NCI-H1105 treated with DMSO at 0.1 percent for 48 hours (cell line): Measurements from ENCODE around the gene SLC9A5.
A peak's percentile ranks its signal among the peaks of the same experiment; 100 is the strongest.

Experiments used
- DNase-seq: peaks from one replicate; lab custom pipeline; 2025; lab: John Stamatoyannopoulos, UW

The SLC9A5 gene

DNA sequence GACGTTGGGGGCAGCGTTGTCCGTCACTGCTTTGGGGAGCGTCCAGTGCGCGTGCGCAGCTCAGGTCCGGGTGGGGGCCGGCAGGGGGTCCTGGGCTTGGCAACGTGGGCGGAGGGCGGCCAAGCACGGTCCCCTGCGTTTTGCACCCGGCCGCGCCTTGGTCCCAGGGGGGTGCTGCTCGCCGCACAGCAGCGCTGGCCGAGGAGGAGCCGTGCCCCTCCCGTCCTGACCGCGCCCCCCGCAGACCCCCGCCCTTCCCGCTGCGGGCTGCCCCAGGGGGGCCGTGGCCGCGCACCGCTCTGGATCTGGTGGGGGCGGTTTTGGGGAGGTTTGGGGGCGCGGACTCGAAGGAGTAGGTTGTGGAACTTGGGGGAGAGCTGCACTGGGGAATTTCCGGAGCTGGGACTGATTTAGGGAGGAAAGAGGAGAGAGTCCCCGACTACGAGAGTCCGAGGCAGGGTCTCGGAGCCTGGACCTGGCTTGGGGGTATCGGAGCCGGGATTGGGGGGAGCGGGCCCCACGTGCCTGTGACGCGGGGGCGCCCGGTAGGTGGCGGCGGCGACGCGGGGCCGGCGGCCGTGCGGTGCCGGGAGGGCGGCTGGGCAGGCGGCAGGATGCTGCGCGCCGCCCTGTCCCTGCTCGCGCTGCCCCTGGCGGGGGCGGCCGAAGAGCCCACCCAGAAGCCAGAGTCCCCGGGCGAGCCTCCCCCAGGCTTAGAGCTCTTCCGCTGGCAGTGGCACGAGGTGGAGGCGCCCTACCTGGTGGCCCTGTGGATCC is at the start of gene SLC9A5:
Gene SLC9A5 (plus strand): TSS at position 579 of the 777 bp plus-strand sequence. CDS start 36 bp downstream, at position 615.
- DNase-seq: no peak

DNA sequence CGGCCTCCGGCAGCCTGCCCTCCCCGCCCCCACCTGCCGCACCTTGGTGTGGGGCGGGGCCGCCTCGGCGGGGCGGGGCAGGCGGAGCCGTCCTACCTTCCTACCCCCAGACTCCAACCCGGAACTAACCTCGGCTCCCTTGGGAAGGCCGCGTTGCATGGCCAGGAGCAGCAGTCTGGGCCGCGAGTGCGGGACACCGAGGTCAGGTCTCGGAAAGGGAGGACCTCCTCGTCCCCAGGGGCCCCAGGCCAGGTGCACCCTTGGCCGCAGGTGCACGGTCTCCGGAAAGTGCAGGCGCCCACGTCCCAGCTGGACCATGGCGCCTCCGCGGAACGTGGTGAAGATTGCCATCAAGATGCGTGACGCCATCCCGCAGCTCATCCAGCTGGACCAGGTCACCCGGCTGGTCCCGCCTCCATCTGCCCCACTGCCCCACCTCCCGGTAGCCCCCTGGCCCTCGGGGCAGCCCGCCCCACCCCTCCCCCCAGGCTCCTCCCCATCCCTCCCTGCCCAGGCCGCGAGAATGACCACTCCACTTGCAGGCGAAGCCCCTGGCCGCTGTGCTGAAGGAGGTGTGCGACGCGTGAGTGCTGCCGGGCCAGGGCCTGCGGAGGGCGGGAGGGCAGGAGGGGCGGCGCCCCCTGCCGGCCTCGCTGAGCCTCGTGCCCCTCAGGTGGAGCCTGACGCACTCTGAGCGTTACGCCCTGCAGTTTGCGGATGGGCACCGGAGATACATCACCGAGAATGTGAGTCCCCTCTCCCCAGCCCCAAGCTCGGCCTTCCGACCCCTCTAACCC is 49.6 kb upstream of the SLC9A5 start, which contains the start of gene ELMO3:
Gene ELMO3 (plus strand): TSS at position 121 of the 797 bp plus-strand sequence. CDS start 196 bp downstream, at position 317.
- peak; percentile 55 for DNase-seq

DNA sequence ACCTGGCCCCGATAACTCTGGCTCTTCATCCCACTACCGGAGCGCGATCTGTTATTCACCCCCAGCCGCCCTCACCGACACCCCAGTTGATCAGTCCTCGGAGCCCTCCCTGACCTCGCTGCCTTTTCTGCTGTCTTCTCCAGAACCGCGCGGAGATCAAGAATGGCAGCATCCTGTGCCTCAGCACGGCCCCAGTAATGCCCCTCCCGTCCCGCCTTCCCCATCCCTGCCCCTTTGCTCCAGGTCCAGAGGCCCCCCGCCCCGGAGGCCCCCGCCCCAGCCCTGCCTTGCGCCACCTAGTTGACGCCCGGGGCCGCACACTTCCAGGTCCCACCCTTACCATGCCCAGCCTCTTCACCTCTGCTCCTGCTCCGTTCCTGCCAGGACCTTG is 49.0 kb upstream of the SLC9A5 start:
- no peak for DNase-seq

DNA sequence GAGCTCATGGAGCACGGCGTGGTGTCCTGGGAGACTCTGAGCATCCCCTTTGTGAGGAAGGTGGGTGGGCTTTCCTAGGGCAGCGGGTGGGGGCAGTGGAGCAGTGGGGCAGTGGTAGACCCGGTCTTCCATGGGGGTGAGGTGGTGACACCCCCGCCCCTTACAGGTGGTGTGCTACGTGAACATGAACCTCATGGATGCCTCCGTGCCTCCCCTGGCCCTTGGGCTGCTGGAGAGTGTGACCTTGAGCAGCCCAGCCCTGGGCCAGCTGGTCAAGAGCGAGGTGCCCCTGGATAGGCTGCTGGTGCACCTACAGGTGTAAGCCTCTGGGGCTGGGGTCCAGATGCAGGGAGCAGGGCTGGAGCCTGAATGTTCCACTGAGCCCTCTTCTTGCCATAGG is 48.3 kb upstream of the SLC9A5 start:
- no peak for DNase-seq

- DNase-seq: no peak
Observed at GRCh38 chr16:67201411-67202345, 47.1 kb upstream of the SLC9A5 start.

GRCh38 chr16:67202426-67202825 is 46.4 kb upstream of the SLC9A5 start:
- no peak for DNase-seq

DNA sequence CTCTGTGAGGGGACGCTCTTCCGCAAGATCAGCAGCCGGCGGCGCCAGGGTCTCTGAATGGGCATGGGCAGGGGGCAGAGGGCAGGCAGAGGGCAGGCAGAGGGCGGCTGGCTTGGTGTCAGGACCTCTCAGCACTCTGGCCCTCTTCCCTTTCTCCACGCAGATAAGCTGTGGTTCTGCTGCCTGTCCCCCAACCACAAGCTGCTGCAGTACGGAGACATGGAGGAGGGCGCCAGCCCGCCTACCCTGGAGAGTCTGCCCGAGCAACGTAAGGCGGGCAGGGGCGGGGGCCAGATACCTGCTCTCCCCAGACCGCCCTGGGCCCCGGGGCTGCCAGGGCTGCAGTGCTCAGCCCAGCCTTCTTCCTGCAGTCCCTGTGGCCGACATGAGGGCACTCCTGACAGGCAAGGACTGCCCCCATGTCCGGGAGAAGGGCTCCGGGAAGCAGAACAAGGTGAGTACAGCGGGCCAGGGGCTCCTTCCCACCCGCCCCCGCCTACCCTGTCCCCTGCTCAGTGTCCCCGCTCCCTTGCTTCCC is 45.8 kb upstream of the SLC9A5 start:
- no peak for DNase-seq

- no peak for DNase-seq
Observed at GRCh38 chr16:67204076-67204475, 44.7 kb upstream of the SLC9A5 start.

DNA sequence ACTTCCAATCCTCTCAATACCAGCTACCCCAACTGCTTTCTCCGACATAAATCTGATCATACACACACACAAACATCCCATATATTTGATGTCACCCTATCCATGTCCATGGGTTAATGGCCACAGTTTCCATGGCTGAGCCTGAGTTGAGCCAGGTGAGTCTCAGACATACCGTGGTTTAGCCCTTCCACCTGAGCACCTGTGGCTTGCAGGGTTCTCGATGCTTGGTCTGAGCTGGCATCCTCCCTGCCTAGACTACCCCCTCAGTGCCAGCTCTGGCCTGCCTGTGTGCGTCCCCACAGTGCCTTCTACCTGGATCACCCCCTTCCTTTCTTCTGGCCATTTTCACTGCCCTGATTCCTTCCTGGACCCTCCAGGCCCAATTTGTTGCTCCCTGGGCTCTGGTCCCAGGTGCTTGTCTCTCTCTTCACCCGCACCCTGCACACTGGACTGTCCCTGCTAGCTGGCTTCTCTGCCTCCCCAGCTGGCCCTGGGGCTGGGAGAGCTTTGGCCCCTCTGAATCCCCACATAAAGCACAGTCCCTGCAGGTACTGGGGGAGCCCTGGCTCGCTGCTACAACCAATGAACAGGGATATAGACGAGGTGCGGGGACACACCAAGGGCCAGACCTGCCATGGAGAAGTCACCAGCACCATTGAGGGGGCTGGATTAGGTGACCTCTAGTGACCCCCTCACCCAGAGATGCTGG is 42.5 kb upstream of the SLC9A5 start:
- DNase-seq: no peak

DNA sequence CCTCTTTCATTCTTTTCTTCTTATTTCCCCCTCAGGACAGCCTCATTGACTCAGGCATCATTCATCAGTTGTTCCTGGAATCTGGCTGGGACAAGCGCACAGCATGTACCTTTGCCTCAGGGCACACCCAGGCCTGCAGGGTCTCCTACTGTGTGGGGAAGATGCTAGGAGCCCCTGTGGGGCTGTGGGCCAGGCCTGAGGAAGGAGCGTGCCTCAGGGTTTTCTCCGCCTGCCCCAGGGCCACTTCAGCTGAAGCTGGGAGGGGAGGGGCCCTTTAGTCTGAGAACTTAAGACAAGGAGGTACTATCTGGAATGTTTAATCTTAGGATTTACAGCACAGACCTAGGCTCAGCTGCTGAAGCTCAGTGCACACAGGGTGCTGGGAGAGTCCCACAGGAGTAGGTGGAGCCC is 41.9 kb upstream of the SLC9A5 start:
- DNase-seq: no peak

DNA sequence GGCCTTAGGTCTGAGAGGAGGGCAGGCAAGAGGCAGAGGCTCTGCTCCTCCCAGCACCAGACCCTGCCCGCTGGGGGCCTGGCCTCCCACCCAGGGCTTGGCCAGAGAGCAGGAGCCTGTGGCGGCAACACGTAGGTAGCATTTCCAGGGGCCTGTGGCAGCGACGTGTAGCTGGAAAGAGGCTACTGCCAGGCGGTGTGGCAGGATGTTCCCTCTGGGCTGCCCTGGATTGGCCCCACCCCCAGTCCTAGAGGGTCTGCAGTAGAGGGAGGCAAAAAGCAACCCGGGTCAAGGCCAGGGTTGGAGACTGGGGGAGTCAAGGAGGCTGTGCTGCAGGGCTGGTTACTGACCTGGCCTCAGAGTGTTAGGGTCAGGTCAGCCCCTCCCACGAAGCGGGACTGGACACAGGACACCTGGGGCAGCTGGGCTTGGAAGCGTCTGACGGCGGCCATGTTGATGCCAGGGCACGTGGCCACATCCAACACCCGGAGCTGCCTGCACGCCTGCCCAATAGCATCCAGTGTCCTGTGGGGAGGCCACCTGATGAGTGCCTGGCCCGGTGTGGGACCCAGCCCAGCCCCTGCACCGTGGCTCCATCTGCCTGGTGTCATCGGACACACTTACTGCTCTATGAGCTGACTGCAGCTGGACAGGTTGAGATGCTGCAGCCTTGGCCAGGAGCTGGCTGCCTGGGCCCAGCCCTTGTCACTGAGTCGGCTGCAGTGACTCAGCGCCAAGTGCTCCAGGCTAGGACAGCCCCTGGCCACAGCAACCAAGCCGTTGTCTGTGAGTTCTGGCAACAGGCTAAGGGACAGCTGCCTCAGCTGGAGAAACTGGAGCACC is 41.3 kb upstream of the SLC9A5 start:
- DNase-seq: no peak

GRCh38 chr16:67208154-67208896 is 40.5 kb upstream of the SLC9A5 start:
- DNase-seq: no peak

DNA sequence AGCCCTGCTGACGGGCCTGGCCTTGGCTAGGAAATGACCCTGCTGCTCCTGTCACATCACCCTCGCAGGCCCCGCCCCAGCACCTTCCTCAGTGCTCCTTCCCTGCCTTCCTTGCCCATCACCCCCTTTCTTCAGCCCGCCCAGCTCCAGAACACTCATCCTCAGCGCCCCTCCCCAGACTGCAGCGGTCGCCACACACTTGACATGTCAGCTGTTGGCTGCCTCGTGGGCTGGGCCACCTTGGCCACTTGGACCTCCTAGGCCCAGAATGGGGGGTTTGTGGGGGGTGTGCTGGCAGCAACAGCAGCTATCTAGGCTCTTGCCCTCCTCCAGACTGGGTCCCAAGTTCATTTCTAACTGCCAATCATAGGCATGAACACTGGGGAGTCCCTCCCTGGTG is 39.2 kb upstream of the SLC9A5 start:
- DNase-seq: no peak

GRCh38 chr16:67210069-67210937 is 38.5 kb upstream of the SLC9A5 start:
- no peak for DNase-seq

DNA sequence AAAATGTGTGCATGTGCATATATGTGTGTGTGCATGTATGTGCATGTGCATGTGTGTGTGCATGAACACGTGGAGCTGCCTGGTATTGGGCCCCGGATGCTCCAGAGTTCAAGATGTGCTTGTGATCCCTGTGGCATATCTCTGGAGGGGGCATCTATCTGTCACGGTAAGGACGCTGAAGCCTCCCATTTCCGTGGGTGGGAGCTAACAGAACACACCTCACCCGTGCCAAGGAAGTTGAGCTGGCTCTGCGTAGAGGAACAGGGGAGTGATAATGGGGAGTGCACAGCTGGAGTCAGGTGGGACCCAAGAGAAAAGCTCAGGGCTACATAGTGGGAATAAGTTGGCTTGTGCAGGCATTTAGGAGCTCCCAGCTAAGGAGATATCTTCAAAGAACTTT is 37.1 kb upstream of the SLC9A5 start:
- DNase-seq: no peak

DNA sequence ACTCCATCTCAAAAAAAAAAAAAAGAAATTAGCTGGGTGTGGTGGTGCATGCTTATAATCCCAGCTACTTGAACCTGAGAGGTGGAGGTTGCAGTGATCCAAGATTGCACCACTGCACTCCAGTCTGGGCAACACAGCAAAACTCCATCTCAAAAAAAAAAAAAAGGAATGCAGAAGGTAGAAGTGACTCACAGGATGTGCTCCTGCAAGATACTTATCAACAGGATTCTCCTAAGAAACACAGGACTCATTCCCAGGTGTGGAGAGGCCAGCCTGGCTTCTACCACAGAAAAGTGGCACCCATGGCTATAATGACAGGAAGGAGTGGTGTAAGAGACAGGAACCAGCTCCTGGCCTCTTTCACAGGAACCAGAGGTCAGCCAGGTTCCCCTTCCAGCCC is 36.0 kb upstream of the SLC9A5 start:
- DNase-seq: no peak

DNA sequence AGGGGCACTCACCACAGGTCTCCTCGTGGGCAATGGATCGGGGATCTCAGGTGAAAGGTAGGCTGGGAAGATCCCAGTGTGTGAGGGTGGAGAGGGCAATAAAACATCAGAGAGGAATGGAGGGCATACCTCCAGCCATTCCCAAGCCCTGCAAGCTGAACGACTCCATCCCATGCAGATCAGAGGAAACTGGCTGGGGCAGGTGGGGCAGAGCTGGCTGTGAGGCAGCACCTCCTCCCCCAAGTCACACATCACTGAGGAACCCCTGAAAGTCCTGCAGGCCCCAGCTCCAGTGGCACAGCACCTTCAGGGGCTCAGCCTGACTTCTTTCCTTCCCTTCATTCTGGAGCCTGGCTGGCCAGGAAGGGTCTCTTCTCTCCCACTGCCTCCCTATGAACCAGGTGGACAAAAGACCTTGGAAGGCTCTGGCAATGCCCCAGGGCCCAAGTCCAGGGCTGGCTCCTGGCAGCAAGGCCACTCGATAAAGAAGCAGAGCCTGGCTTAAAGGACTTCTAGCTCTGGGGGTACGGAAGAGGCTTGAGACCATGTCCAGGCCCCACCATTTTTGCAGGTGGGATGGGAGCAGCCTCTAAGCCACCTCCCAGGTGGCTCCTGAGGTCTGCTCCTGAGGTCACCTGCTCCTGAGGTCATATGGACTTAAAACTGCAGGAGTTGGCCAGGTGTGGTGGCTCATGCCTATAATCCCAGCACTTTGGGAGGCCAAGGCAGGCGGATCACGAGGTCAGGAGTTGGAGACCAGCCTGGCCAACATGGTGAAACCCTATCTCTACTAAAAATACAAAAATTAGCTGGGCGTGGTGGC is 35.4 kb upstream of the SLC9A5 start:
- DNase-seq: no peak

- no peak for DNase-seq
Observed at GRCh38 chr16:67215706-67216105, 33.1 kb upstream of the SLC9A5 start.
